Measurements from ENCODE around the gene ALB. TPM values are rescaled to one million over a fixed set of nuclear protein-coding genes. Genes with fewer than 3 reads are reported as not detected.
A peak's percentile ranks its signal among the peaks of the same experiment; 100 is the strongest.

ALB gene
- total RNA-seq, 2 donors from 2014 or later: 391 to 538 TPM

GRCh38 chr4:73396993-73397972, 6.8 kb upstream of the ALB start:
- H3K27me3 ChIP-seq: no peaks in the 10 kb centered on the region
- intact Hi-C loops (cut with DNase I): no loop called here
- H3K27ac ChIP-seq: no peak overlapping the region
- no peaks in the 10 kb centered on the region for H3K9me3 ChIP-seq
- 81 to 85% methylated on average over 5 of the region's 5 CpGs for WGBS, 2 donors
- ATAC-seq (no peak), DNase-seq (no peak)
- H3K4me3 ChIP-seq: no peak overlapping the region
- TF ChIP-seq POLR2A (IDR thresholded peaks at IDR 0.05): no peak
- TF ChIP-seq CTCF (IDR thresholded peaks at IDR 0.05): no peak
- no peaks in the 10 kb centered on the region for H3K36me3 ChIP-seq (replicated peaks in 1 of 2; ENCODE audit: insufficient read depth in 1 of 2, low read depth in 2 of 2)
- H3K4me1 ChIP-seq: peaks cover 23% of the 10 kb centered on the region

- H3K27me3 ChIP-seq: no peaks in the 10 kb centered on the region
- ATAC-seq (no peak), DNase-seq (no peak)
- H3K36me3 ChIP-seq (replicated peaks in 1 of 2; ENCODE audit: insufficient read depth in 1 of 2, low read depth in 2 of 2): no peaks in the 10 kb centered on the region
- H3K4me1 ChIP-seq: peaks cover 34% of the 10 kb centered on the region
- 24 to 30% methylated on average over 2 of the region's 2 CpGs for WGBS, 2 donors
- intact Hi-C loops (cut with DNase I): no loop called here
- no peaks in the 10 kb centered on the region for H3K9me3 ChIP-seq
- no peak overlapping the region for H3K27ac ChIP-seq
- no peak overlapping the region for H3K4me3 ChIP-seq
- TF ChIP-seq POLR2A (IDR thresholded peaks at IDR 0.05) (no peak), CTCF (IDR thresholded peaks at IDR 0.05) (no peak)
Measured at GRCh38 chr4:73401412-73401811, 2.7 kb upstream of the ALB start.

- ATAC-seq: no peak
- peak overlapping the region in 2 of 4 donors; percentile 55 to 57 for H3K27ac ChIP-seq
- intact Hi-C loops (cut with DNase I): no loop called here
Measured at GRCh38 chr4:73404457-73404856, 370 bp downstream of the ALB start.

GRCh38 chr4:73405138-73405537, 1.1 kb downstream of the ALB start:
- WGBS, 2 donors: 36 to 38% methylated on average over 2 of the region's 2 CpGs
- Histone ChIP-seq H3K27me3 (no peaks in the 10 kb centered on the region), H3K9me3 (no peaks in the 10 kb centered on the region), H3K27ac (peak overlapping the region in 1 of 4 donors; percentile 8), H3K4me1 (peaks cover 46% of the 10 kb centered on the region), H3K36me3 (replicated peaks in 1 of 2; ENCODE audit: insufficient read depth in 1 of 2, low read depth in 2 of 2) (no peaks in the 10 kb centered on the region), H3K4me3 (peak overlapping the region in 1 of 2 donors; percentile 8)
- no peak for TF ChIP-seq POLR2A (IDR thresholded peaks at IDR 0.05)
- no peak for TF ChIP-seq CTCF (IDR thresholded peaks at IDR 0.05)
- DNase-seq (no peak), ATAC-seq (no peak)
- intact Hi-C loops (cut with DNase I): no loop called here

More at GRCh38 chr4:73404457-73404856, 370 bp downstream of the ALB start:
- no peaks in the 10 kb centered on the region for H3K36me3 ChIP-seq (replicated peaks in 1 of 2; ENCODE audit: insufficient read depth in 1 of 2, low read depth in 2 of 2)
- no peak for TF ChIP-seq CTCF (IDR thresholded peaks at IDR 0.05)
- TF ChIP-seq POLR2A (IDR thresholded peaks at IDR 0.05): no peak
- DNase-seq: no peak
- WGBS, 2 donors: 35 to 36% methylated on average over 1 of the region's 1 CpG
- peaks cover 47% of the 10 kb centered on the region for H3K4me1 ChIP-seq
- H3K27me3 ChIP-seq: no peaks in the 10 kb centered on the region
- peak overlapping the region in 1 of 2 donors; percentile 8 for H3K4me3 ChIP-seq
- no peaks in the 10 kb centered on the region for H3K9me3 ChIP-seq

Data from body of pancreas (tissue), 4 donors.